Activated naive CD4-positive, alpha-beta T cell treated with anti-CD3 and anti-CD28 coated beads, Interleukin-2, amount 50 U/mL, for 72 hours (primary cell): Measurements from ENCODE around the gene CD3E. TPM values are rescaled to one million over a fixed set of nuclear protein-coding genes. Genes with fewer than 3 reads are reported as not detected.

Experiments used
- ATAC-seq, 2 donors: fragments of 150-1000 bp; cut with Tn5 transposase; 2 replicates each; pipeline ENCODE4 v1.10.0; 2021; ENCODE audit warnings: mild to moderate bottlenecking in 2 of 2, moderate library complexity in 2 of 2
- DNase-seq, 2 donors: peaks; one replicate each; pipeline ENCODE4 v3.0.0; 2021 to 2022; ENCODE audit warnings: low spot score in 2 of 2
- H3K27ac Mint-ChIP-seq, 2 donors: one replicate each; pipeline ENCODE4 v1.8.0; 2022; ENCODE audit warnings: mild to moderate bottlenecking in 2 of 2, mixed read lengths in 2 of 2
- H3K36me3 Mint-ChIP-seq, 2 donors: one replicate each; pipeline ENCODE4 v1.8.0; 2022; ENCODE audit warnings: mixed read lengths in 2 of 2
- H3K9me3 Mint-ChIP-seq, 2 donors: one replicate each; pipeline ENCODE4 v1.8.0; 2022; ENCODE audit warnings: mixed read lengths in 2 of 2
- total RNA-seq, 2 donors: library from RNA; stranded (reverse); gene quantifications; one replicate each; pipeline ENCODE4 v1.2.3, GENCODE V29; 2022

Gene CD3E
- total RNA-seq, 2 donors from 2014 or later, result 371 to 455 TPM

DNA sequence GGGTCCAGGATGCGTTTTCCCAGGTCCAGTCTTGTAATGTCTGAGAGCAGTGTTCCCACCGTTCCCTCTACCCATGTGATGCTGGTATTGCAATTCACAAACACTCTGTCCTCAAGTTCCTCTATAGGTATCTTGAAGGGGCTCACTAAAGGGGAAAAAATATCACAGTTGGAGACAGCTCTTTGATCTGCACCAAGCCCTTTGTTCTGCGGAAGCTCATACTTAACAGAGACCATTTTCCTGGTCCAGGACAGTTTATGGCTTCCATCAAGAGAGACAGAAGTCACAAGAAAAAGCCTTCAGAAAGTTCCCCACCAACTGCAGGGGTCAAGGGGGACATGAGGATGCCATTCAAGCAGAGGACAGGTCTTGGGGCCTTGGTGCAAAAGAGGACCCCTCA is 35.9 kb downstream of the CD3E start:
- Mint-ChIP-seq H3K27ac (peak overlapping the region; percentile 92 to 100), H3K36me3 (peaks cover 52 to 61% of the 10 kb centered on the region in 2 donors), H3K9me3 (no peaks in the 10 kb centered on the region)
- DNase-seq (no peak), ATAC-seq (no peak)

DNA sequence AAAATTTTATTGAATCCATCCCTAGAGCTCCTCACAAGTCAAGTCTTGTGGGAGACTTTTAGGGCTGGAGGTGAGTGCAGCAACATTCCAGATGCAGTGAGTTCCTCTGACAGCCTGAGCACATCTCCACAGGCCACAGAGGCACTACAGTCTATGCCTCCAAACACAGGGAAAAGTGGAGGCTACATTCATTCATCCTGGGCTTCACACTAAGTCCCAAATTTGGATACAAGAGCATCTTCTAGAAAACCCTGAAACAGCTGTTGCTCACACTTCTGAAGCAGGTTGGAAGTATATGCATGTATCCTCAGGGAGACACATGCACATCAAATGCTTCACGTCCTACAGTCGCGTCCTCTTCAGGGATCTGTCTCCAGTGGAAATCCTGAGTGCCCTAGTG is 36.7 kb downstream of the CD3E start:
- no peak for DNase-seq

DNA sequence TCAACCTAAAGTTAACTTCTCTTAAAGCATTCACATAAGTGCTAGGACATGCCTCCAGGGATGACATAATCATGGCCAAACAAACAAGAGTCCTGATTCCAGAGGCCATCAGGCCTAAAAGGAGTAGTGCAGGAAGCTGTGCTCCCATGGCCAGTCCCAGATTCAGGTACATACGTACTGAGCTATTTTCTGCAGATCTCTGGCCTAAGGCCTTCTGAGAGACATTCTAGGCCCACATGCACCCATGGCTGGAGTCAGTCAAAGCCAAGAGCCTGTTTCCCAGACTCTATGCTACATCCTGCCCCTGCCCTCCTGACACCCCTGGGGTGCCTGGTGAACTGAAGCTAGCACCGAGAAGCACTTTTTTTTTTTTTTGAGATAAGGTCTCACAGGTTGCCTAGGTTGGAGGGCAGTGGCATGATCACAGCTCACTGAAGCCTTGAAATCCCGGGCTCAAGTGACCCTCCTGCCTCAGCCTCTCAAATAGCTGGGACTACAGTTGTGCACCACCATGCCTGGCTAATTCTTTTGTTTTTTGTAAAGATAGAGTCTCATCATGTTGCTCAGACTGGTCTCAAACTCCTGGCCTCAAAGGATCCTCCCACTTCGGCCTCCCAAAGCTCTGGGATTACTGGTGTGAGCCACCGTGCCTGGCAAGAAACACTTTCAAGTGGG is 37.4 kb downstream of the CD3E start:
- ATAC-seq, result no peak
- H3K27ac Mint-ChIP-seq, result peak overlapping the region; percentile 92 to 99
- H3K36me3 Mint-ChIP-seq, result peaks cover 60 to 64% of the 10 kb centered on the region in 2 donors
- H3K9me3 Mint-ChIP-seq, result no peaks in the 10 kb centered on the region
- no peak for DNase-seq

More for the DNA sequence above, 36.7 kb downstream of the CD3E start:
- ATAC-seq, result no peak
- no peaks in the 10 kb centered on the region for H3K9me3 Mint-ChIP-seq
- peak overlapping the region; percentile 92 to 99 for H3K27ac Mint-ChIP-seq
- H3K36me3 Mint-ChIP-seq, result peaks cover 56 to 66% of the 10 kb centered on the region in 2 donors

DNA sequence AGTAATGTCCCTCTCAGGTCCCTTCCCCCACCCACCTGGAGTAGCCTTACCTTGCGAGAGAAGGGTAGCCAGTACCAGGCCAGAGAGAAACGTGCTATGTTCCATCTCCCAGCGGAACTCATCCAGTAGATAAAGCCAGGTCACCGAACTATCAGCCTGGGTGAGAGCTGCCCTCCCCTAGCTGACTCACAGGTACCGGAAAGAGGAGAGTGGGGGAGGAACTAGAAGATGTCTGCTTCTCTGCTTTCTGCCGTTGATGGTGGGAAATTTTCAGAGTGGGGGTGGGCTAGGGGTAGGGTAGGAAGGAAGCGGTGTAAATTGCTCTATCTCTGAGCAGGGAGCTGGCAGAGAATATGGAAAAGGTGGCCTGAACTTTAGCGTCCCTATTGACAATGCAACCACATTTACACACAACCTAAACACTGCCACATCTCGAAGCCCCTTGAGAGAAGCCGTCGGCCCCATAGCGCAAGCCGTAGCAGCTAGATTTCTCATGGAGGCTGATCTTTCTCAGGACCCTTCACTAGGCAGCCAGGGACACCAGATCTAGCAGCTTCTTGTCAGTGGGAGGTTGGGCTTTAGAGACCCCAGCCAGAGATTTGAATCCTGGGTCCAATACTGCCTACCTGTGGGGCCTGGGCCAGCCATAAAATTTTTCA is 38.1 kb downstream of the CD3E start, which contains the start of gene CD3D:
Gene CD3D (minus strand): TSS at position 203 of the 659 bp plus-strand sequence. CDS start 98 bp downstream, at position 105.
- Mint-ChIP-seq H3K36me3 (peaks cover 62 to 69% of the 10 kb centered on the region in 2 donors), H3K27ac (peak within 1 kb of the TSS; percentile 92 to 99), H3K9me3 (no peaks in the 10 kb centered on the region)
- DNase-seq (peak; percentile 57 to 76), ATAC-seq (peak; percentile 62 to 68)

DNA sequence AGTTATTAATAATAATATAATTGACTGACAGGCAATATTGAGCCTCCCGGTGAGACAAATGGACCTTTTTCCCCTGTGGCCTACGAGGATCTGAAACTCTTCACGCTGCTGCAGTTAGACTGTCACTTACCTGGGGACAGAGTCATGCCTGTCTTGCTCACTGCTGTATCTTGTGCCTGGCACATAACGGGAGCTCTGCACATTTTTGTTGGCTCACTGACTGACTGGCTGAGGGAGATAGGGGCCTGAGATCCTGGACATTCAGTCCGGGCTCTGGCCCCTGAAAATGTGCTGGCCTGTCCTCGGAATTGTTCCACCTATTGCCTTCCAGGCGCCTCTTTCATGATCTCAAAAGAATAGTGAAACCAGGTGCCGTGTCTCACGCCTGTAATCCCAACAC is 38.7 kb downstream of the CD3E start:
- H3K9me3 Mint-ChIP-seq, result no peaks in the 10 kb centered on the region
- DNase-seq (peak; percentile 43 to 61), ATAC-seq (peak; percentile 44 to 48)
- H3K27ac Mint-ChIP-seq, result peak overlapping the region; percentile 92 to 99
- H3K36me3 Mint-ChIP-seq, result peaks cover 62 to 70% of the 10 kb centered on the region in 2 donors

DNA sequence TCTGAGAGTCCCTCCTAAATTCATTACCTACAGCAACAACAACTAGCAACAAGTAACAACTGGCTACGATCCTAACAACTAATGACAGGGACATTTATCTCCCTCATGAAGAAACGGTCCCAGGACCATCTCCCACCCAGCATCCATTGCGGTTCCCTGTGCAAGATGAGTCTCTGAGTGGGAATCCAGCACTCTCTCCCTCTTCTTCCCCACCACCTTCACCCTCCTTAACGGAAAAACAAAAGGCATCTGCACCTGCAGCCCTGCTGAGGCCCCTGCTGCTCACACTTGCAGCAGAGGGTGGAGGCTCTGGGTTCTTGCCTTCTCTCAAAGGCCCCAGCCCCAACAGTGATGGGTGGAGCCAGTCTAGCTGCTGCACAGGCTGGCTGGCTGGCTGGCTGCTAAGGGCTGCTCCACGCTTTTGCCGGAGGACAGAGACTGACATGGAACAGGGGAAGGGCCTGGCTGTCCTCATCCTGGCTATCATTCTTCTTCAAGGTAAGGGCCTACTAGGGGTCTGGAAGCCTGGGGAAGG is 39.5 kb downstream of the CD3E start, which contains the start of gene CD3G:
Gene CD3G (plus strand): TSS at position 364 of the 535 bp plus-strand sequence. CDS start 80 bp downstream, at position 444.
- ATAC-seq, result peak; percentile 38 to 75
- Mint-ChIP-seq H3K27ac (peak within 1 kb of the TSS; percentile 92 to 99), H3K36me3 (peaks cover 58 to 70% of the 10 kb centered on the region in 2 donors)

DNA sequence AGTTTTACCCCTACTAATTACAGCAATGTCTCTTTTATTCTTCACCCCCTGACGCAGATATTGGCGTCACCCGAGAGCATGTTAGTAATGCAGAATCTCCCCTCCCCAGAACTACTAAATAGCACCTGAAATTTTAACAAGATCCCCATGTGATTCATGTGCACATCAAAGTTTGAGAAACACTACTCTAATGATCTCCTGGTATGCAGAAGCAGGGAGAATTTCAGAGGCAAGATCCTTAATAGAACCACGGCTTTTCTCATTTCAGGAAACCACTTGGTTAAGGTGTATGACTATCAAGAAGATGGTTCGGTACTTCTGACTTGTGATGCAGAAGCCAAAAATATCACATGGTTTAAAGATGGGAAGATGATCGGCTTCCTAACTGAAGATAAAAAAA is 44.9 kb downstream of the CD3E start:
- H3K36me3 Mint-ChIP-seq, result peaks cover 29 to 42% of the 10 kb centered on the region in 2 donors
- no peak for DNase-seq
- peak; percentile 15 to 48 for ATAC-seq

More for the DNA sequence above, 39.5 kb downstream of the CD3E start, which contains the start of gene CD3G:
- DNase-seq, result peak; percentile 63 to 77
- no peaks in the 10 kb centered on the region for H3K9me3 Mint-ChIP-seq

DNA sequence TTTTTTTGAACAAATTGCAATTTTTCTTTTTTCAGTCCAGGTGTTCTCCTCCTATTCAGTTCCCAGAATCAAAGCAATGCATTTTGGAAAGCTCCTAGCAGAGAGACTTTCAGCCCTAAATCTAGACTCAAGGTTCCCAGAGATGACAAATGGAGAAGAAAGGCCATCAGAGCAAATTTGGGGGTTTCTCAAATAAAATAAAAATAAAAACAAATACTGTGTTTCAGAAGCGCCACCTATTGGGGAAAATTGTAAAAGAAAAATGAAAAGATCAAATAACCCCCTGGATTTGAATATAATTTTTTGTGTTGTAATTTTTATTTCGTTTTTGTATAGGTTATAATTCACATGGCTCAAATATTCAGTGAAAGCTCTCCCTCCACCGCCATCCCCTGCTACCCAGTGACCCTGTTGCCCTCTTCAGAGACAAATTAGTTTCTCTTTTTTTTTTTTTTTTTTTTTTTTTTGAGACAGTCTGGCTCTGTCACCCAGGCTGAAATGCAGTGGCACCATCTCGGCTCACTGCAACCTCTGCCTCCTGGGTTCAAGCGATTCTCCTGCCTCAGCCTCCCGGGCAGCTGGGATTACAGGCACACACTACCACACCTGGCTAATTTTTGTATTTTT is 48.7 kb downstream of the CD3E start:
- no peak for ATAC-seq
- DNase-seq, result no peak
- Mint-ChIP-seq H3K9me3 (no peaks in the 10 kb centered on the region), H3K36me3 (peaks cover 10 to 15% of the 10 kb centered on the region in 2 donors), H3K27ac (peak overlapping the region; percentile 70 to 80)

More for the DNA sequence above, 44.9 kb downstream of the CD3E start:
- Mint-ChIP-seq H3K27ac (peak overlapping the region; percentile 16 to 66), H3K9me3 (no peaks in the 10 kb centered on the region)

DNA sequence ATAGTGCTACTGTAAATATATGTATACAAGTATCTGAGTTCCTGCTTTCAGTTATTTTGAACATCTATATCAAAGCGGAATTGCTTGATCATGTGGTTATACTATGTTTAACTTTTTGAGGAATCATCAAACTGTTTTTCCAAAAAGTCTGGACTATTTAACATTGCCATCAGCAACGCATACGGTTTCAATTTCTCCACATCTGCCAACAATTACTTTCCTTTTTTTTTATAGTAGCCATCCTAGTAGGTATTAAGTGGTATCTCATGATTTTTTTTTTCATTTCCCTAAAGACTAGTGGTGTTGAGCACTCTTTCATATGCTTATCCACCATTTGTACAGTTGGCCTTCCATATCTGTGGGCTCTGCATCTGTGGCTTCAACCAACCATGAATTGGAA is 53.5 kb downstream of the CD3E start:
- ATAC-seq, result no peak
- no peak for DNase-seq
- Mint-ChIP-seq H3K36me3 (peaks cover 6 to 13% of the 10 kb centered on the region in 2 donors), H3K9me3 (no peaks in the 10 kb centered on the region), H3K27ac (peak overlapping the region in 1 of 2 donors; percentile 98)

DNA sequence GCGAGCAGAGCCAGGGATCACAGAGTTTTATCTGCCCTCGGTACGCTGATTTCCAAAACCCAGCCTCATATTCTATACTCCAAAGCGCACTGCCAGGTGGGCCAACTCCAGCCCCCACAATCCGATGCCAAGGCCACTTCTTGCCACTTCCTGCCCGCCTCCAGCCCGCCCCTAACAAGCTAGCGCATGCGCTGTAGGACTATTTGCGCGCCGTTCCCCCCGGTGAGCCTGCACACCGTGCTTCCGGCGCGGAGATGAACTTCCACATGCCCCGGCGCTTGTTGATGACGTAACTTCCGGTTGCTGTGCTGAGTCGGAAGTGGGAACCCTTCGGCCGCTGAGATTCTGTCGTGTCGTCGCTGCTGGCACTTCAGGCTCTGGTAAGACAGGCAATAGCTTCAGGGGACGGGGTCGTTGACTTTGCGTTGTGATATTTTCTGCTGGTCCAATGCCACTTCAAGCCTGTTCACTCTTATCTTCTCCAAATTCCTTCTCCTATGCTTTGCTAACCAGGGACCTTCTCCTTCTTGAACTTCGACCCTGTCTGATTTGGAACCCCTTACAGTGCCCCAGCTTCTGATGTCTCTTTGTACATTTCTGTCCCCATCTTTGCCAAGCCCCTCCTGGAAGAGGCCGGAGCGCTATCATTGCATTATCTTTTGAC is 54.9 kb downstream of the CD3E start, which contains the start of gene UBE4A:
Gene UBE4A (plus strand): TSS at position 306 of the 664 bp plus-strand sequence. CDS start 5,481 bp downstream, outside the sequence.
- no peaks in the 10 kb centered on the region for H3K9me3 Mint-ChIP-seq
- peaks cover 11 to 13% of the 10 kb centered on the region in 2 donors for H3K36me3 Mint-ChIP-seq
- H3K27ac Mint-ChIP-seq, result peak within 1 kb of the TSS; percentile 98 to 99
- DNase-seq, result peak; percentile 94 to 99
- peak; percentile 97 for ATAC-seq

DNA sequence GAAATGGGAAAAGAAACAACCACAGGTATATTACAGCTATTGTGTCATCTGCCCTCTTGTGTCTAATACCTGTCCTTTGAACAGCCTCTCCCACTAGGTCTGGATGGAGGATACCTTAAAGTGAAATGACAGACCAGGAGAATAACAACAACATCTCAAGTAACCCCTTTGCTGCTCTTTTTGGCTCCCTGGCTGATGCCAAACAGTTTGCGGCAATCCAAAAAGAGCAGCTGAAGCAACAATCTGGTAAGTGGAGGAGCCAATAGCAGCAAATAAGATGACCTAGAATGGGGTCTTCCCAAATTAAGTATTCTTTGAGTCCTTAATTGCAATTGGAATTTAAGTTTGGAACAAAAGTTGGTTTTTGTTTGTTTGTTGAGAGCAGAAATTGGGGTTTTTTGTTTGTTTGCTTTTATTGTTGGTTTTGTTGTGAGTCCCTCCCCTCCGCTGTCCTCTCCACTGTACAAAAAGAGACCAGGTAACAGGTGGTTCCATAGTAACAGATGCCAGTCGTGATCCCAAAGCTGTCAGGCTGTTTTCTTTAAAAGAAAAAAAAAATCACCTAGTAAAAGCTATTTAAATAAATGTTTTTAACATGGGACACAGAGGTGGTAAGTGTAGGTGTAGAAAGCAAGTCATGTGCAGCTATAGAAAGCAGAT is 60.6 kb downstream of the CD3E start:
- DNase-seq (no peak), ATAC-seq (no peak)
- Mint-ChIP-seq H3K36me3 (peaks cover 8 to 21% of the 10 kb centered on the region in 2 donors), H3K27ac (peak overlapping the region in 1 of 2 donors; percentile 47), H3K9me3 (no peaks in the 10 kb centered on the region)

Other genes starting within 250 kb of the CD3E start
- gene TMPRSS4, start 227.7 kb upstream of the CD3E start, total RNA-seq, result not detected
- gene SMIM35, start 217.8 kb upstream of the CD3E start, total RNA-seq, result not detected
- gene SCN4B, start 151.9 kb upstream of the CD3E start, total RNA-seq, result 1 to 10 TPM in 1 of 2 donors, under 1 TPM in 1; 0.25 to 1.8 TPM
- gene SCN2B, start 128.1 kb upstream of the CD3E start, total RNA-seq, result under 1 TPM in 1 of 2 donors, not detected in 1; 0.05 TPM
- gene JAML, start 79.7 kb upstream of the CD3E start, total RNA-seq, result 100 to 1,000 TPM; 125 to 239 TPM
- 10 to 100 TPM; 35.0 to 93.0 TPM for gene MPZL3, start 52.4 kb upstream of the CD3E start, total RNA-seq
- 10 to 100 TPM; 39.4 to 64.1 TPM for gene MPZL2, start 40.4 kb upstream of the CD3E start, total RNA-seq
- gene CD3D, start 38.0 kb downstream of the CD3E start, total RNA-seq, result 100 to 1,000 TPM; 337 to 341 TPM
- 100 to 1,000 TPM in 1 of 2 donors, 10 to 100 TPM in 1; 82.9 to 123 TPM for gene CD3G, start 39.6 kb downstream of the CD3E start, total RNA-seq
- 10 to 100 TPM; 40.6 to 47.8 TPM for gene UBE4A, start 54.9 kb downstream of the CD3E start, total RNA-seq
- gene ATP5MG, start 96.9 kb downstream of the CD3E start, total RNA-seq, result 100 to 1,000 TPM; 231 to 249 TPM
- gene KMT2A, start 131.8 kb downstream of the CD3E start, total RNA-seq, result 10 to 100 TPM; 71.4 to 99.3 TPM
- under 1 TPM; 0.52 to 0.93 TPM for gene TTC36, start 222.7 kb downstream of the CD3E start, total RNA-seq
- gene TMEM25, start 226.5 kb downstream of the CD3E start, total RNA-seq, result 10 to 100 TPM in 1 of 2 donors, 1 to 10 TPM in 1; 9.4 to 20.5 TPM